Epidermal melanocyte (primary cell): Measurements from ENCODE around the gene RND1.

Experiments
- DNase-seq: peaks from one replicate; pipeline ENCODE4 v3.0.0; 2011; ENCODE audit warnings: low spot score; ENCODE audit not compliant: insufficient read length

RND1 gene

GRCh38 chr12:48827513-48828096 is 38.1 kb downstream of the RND1 start:
- DNase-seq: no peak

- DNase-seq: no peak
Measured at GRCh38 chr12:48827026-48827425, 38.6 kb downstream of the RND1 start.

- DNase-seq: no peak
Measured at GRCh38 chr12:48826209-48826855, 39.3 kb downstream of the RND1 start.

GRCh38 chr12:48824905-48825304 is 40.8 kb downstream of the RND1 start:
- DNase-seq: no peak

- no peak for DNase-seq
Measured at GRCh38 chr12:48824112-48824511, 41.6 kb downstream of the RND1 start.

GRCh38 chr12:48823281-48823680 is 42.4 kb downstream of the RND1 start:
- DNase-seq: no peak

- no peak for DNase-seq
Measured at GRCh38 chr12:48822711-48823110, 43.0 kb downstream of the RND1 start.

GRCh38 chr12:48822139-48822538 is 43.5 kb downstream of the RND1 start:
- DNase-seq: no peak

GRCh38 chr12:48819986-48820725 is 45.5 kb downstream of the RND1 start:
- no peak for DNase-seq

GRCh38 chr12:48818831-48819590 is 46.7 kb downstream of the RND1 start:
- DNase-seq: no peak

GRCh38 chr12:48817873-48818830 is 47.5 kb downstream of the RND1 start, which contains the start of gene CACNB3:
CACNB3 (plus strand) TSS chr12:48818496; CDS start chr12:48818930, 434 bp downstream.
- peak; percentile 54 for DNase-seq

GRCh38 chr12:48816143-48816854 is 49.4 kb downstream of the RND1 start:
- no peak for DNase-seq

- DNase-seq: peak; percentile 72
Measured at GRCh38 chr12:48815126-48816110, 50.3 kb downstream of the RND1 start.

- peak; percentile 69 for DNase-seq
Measured at GRCh38 chr12:48814262-48815125, 51.2 kb downstream of the RND1 start.

- DNase-seq: no peak
Measured at GRCh38 chr12:48813465-48814261, 52.0 kb downstream of the RND1 start.

- no peak for DNase-seq
Measured at GRCh38 chr12:48812389-48812788, 53.3 kb downstream of the RND1 start.
